ENCODE measurements around the gene ADCYAP1.

The ADCYAP1 gene

DNA sequence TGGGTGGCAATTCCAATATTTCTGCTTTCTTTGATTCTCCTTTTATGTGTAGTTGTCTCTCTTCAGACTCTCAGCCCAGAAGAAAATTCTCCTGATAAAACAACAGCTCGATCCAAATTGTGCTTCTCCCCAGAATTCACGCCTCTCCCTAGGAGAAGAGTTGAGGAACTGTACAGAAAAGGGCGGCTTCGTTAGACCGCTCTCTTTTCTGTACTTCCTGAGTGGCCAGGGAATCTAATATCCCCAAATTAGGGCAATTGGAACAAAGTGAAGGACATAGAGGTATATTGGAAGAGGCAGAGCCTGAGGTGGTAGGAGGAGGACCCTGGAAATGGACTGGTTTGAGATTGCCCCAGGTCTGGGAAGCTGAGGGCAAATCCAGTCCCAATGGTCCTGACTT lies 5.6 kb downstream of the ADCYAP1 start:
- DNase-seq: no peak

DNA sequence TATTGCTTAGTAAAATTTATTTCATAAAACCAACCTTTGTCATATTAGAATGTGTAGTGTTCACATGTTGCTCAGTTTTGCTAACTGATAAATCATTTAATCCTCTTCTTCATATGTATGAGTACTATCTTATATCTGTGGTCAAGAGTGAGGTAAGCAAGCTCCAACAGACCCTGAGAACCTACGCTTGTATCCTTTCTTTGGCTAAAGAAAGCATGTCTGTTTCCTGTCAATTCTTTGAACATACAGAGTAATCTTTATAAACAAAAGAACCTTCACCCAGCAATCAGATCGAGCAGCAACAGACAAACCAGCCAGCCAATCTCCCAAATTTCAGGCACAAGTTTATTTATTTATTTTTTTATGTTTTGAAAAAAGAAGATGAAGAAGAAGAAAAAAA lies 6.4 kb downstream of the ADCYAP1 start:
- no peak for DNase-seq

DNA sequence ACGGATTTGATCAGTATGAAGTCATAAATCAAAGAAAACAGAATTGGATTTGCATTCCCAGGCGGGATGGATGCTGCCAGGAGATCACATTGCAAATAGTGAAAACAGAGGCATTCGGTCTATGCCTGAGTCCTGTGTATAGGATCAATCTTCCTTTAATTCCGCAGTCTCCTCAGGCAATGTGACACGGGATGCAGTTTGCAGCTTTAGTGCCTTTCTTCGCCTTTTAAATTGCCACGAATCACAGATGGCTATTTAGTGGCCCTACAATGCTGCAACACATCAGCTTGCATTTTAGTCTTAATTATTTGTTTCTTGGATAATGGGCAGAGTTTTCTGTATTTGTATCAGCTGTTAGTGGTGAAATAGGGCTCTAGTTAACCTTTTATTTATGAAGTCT lies 6.8 kb downstream of the ADCYAP1 start:
- DNase-seq: no peak

DNA sequence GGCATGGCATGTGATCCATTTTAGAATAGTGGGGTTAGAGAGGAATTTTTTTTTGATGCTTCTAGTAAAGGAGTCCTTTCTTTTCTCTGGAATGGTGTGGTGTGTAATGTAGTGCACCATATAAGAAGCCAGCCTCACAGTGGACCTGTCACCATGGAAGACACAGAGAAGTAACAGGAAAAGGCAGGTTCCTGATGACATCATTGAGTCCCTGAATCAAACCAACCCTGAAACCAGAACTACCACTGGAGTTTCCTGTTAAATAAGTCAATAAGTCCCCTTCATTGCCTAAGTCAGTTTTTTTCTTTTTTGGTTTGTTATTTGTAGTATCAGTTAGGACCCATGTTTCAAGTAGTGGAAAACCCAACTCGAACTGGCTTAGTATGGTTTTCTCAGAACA lies 11.9 kb downstream of the ADCYAP1 start:
- no peak for DNase-seq

DNA sequence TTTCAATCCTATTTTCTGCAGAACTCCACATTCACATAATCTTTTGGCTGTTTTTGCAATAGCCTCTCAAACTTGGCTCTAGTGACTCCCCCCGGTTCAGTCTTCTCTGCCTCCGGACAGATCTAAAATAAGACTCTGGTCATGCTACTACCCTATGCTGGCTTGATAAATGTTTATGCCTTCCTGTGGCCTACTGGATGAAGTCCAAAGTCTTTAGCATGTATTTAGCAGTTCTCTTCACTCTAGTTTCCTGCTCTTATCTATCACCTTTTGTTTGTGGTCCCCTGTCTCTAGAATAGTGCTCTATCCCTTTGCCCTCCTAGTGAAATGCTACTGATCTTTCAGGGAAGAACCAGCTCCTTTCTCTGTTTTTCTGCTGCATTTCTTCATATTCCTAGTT lies 14.4 kb downstream of the ADCYAP1 start:
- DNase-seq: no peak

DNA sequence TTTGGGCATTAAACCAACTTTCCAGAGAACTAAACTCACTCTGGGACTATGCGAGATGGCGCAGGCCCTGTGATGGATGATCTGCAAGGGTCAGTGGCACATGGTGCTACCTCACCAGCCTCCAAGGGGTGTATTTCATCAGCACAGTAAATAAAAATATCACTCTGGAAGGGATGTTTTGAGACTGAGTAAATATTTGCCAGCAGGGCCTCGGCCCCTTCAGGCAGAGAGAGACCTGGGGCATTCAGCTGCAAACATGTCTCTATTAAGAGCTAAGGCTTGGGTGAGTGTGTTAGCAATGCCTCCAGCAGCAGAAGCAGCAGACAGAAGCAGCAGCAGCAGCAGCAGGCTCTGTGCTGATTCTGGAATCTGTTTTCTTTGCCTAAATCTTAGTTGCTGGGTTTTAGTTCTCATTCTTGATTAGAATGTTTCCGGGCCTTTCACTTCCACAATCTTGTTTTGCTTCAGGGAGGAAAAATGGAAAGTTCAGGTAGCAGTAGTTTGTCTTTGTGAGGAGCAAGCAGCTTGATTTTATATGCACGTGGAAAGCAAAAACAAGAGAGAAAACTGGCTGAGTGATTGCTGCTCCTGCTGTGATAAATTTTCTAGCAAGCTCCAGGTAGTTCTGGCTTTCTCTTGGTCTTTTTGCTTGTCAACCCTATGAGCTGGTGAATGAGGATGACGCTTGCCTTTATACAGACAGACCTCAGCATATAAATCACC lies 18.6 kb downstream of the ADCYAP1 start:
- no peak for DNase-seq

DNA sequence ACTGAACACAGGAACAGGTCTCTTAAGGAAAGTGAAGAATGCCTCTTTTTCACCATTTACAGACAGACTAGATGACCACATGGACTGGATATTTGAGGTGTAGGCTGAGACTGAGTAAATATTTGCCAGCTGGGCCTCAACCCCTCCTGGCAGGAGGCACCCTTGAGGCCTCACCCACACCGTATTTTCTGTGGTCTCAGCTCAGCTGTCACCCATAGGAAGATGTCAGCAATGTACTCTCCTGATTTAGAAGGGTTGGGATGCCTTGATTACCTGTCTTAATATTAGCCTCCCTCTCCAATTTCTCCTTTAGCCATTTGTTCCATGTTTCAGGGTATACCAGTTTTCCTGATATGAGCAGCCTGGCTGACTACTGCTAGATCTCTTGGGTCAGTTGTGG lies 20.3 kb downstream of the ADCYAP1 start:
- no peak for DNase-seq

DNA sequence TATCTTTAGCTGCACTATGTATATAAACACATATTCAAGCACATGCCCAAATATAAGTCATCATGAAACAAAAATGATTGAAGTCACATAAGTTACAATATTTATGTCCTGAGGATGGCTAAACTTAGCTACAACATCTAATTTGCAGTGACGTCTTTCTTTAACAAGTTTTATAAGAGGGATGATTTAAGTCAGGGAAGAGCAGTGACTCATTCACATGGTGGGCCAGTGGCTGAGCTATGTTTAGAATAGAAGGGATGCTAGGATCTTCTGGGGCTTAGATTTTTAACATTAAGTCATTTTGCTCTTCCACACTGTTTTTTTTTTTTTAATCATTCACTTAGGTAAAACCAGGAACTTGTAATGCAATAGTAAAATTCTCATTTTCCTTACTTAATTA lies 22.3 kb downstream of the ADCYAP1 start:
- no peak for DNase-seq

DNA sequence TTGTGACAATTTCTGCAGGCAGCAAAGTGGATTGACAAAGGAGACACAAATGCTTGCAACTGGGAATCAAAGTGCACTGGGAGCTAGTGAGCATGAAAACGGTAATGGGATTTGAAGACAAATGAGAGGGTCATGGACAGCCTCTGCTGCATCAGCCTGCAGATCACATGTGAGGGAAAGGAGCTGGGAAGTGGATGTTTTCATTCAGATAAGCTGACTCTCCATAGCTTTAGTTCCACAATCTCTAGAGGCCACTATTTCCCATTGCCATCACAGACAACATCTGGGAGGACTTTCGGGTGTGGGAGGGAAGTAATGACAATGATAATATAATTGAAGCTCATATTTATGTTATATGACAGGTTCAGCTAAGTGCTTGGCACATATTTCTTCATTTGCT lies 28.4 kb downstream of the ADCYAP1 start:
- no peak for DNase-seq

DNA sequence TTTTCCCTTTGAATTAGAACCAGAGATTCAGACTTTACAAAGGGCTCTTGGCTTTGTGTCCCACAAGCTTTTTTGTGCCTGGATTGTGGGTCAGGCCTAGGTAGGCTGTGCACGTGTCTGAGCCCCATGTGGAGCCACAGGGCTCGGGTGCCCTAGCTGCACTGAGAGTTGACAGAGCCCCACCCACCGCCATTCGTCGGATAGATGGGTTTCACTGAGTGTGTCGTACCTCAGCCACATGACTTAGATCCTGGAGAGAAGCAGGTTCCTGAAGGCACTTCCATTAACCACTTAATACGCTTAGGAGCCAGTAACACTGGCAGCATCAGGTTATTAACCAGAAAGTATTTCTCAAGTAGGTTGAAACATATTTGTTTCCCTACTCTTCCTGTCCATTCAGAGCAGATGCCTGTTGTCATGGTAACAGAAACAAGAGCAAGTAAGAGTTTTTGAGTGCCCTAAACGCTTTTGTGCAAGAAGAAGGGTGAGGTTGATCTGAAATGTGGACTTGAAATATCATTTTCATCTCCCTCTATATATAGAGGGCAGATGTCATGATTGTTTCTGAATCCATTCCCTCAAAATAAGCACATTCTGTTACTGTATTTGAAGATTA lies 30.0 kb downstream of the ADCYAP1 start:
- DNase-seq: no peak

DNA sequence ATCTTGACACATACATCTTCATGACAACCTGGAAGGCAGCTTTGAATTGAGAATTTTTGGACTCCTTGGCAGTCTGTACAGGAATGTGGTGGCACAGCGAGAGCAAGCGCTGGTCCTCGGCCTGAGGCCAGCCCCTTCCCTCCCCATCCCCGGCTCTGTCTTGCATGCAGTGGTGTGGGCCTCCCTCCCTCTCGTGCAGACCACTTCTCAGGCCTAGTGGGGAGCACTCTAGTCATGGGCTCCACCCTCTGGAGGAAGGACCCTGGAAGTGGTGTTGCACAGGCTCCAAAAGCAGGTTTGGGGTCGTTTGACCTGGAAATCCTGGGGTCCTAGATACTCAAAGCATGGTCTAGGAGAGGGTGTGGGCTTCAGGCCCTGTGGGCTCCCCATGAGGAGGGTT lies 32.3 kb downstream of the ADCYAP1 start:
- DNase-seq: no peak

DNA sequence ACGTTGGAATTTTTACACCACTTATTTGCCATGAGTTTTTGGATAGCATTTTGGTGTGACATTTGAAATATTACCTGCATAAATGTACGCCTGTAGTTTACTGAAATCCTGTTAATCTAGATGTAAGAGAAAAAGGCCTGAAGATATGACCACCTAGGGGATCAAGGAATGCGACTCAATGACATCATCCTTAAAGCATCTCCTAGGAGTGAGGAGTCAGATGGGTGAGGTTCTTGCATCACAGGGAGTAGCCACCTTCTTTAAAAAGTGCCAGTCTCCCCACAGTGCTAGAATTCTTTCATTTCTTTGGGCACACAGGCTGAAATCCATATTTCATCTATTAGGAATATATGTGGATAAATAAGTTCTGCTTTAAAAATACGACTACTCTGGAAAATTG lies 34.5 kb downstream of the ADCYAP1 start:
- DNase-seq: no peak

DNA sequence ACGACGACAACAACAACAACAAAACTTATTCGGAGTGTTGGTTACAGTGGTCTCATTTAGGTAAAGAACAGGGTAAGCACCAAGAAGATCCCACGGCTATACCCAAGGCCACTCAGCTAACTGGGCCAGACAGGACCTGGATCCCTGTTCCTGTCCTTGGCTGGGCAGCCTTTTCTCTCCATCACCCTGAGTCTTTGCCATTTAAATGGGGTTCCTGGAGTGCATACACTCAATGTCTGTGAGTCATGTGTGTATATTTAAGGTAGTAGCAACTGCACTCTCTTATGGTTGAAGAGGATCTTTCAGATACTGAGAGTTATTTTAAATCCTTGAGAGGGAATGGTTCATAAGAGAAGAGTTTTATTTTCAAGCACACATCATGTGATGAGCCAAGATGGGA lies 35.3 kb downstream of the ADCYAP1 start:
- DNase-seq: no peak

DNA sequence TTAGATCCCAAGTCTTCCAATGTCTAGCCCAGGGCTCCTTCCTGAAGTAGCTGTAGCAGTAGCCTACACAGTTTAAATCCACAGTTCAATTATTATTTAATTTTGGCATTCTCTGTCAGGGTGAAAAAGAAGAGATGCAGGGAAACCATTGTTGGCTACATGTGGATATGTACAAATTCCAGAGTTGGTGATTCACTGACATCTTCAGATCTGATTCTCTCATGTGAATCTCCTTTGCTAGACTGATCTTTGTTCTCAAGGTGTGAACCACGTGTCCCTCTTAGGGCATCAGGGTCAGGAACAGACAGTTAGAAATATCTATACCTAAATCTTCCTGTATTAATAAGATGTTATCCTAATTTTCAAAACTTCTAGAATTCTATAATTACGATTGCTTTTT lies 36.7 kb downstream of the ADCYAP1 start:
- DNase-seq: no peak

DNA sequence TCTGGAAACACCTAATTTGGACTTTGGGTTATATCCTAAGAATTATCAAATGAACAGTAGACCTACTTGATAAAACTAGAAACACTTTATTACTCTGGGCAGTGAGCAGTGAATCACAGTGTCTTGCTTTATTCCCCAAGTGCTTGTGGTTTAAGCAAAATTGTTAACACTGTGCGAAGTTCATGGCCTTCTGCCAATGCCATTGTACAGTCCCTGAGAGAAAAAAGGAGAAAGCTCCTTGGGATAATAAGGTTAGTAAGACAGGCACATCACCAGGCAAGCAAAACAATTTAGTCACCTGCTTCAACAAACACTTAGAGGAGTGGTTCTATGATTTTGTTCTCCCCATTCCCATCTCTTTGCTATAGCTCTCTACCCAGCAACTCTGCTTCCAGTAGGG lies 39.8 kb downstream of the ADCYAP1 start:
- no peak for DNase-seq

DNA sequence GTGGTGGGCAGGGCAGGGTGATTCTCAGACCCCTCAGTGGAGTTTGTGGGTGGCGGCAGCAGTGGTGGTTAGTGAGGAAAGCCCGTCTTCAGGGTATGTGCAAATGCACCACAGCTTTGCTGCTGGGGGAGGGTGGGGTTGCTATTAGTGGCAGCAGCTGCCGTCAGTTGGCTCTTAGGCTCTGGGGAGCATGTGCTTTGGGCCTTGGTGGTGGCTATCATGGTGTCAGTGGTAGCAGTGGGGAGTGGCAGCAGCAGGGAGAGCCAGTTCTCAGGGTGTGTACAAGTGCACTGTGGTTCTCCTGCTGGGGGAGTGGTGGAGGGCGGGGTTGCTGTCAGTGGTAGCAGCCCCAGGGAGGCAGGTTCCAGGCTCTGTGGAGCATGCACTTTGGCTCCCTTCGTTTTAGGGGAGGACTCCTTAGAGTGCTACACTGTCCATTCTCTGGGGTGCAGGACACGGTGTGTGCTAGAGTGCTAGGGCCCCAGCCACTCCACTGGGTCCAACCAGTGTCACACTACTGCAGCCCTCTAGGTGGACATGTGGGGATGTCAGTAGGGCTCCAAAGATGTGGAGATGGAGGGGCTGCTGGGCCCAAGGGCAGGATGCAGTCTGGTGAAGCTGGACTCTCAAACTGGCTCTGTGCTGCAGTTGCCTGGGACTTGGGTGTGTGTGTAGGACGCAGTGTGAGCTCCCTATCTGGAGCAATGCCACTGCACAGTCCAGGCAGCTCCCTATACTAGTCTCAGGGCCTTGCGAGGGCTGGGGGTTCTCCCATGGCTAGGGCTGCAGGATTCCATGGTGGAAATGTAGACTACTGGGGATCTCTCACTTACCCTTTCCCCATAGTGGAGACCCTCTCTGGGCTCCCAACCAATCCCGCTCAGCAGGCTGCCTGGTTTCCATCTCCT lies 45.3 kb downstream of the ADCYAP1 start:
- no peak for DNase-seq

DNA sequence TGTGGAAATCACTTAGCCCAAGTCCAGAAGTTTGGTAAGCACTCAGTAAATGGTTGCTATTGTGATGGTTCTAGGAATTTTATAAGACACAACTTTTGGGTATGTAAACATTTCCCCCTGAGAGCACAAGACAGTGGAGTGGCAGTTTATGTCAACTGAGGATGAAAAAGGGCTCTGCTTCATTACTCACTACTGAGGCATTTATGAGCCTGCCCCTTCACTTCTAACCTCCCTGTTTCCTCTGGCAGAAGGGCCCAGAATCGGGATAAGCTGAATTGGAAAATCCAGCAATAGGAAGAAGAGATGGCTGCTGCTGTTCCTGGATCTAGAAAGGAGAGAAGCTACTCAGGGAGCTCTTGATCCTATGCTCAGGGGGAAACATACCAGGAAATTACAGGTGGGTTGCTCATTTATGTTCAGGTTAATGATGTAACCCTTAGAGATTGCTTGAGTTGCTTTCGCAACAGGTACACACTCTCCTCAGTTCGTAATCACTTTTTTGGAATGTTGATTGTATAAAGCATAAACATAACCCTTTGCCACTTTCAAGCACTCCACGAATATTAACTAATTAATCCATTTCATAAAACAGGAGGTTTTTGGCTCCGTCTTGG lies 46.3 kb downstream of the ADCYAP1 start:
- DNase-seq: no peak

DNA sequence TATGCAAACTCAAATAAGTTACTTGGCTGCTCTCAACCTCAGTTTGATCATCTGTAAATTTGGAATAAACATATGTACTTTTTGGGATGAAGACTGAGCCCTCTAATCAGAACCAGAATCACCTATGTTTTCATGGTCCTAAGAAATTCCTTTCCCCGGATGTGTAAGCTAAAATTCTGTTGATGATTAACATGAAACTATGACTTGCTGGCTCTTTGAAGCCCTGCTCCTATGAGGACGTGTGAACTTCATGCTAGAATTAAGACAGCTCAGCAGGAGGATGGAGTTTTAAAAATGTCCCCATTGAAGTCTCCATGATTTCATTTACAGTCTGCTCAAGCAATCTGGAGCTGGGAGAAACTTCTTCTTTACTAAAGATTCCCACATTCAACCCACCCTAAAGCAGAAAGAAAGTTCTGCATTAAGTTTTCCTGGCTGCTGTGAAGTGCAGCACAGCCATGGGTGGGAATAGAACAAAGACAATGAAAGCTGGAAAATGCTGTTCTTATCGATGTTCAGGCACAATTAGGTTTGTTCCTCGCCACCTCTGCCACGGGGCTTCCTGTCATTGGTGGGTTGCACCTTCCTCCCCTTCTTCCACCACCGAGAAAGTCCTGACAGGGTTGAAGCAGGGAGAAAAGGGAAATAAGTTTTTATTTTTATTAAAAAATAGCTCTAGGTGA lies 50.9 kb downstream of the ADCYAP1 start:
- no peak for DNase-seq

DNA sequence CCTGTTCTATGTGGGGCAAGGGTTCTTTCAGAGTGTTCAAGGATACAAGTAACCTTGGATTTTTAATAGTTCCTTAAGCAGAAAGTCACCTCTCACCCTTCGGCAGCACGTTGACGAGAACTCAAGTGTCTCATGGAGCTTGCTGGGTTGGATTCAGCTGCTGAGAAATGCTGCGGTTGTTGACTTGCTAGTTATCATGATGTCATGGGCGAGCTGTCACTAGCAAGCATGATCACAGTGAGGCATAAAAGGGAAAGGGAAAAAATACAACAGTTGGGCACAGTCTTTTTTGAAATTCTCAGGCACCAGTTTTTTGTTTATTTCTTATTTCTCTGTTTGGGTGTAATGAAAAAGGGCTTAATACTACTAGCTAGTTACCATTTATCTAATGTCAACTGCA lies 53.2 kb downstream of the ADCYAP1 start:
- DNase-seq: no peak

DNA sequence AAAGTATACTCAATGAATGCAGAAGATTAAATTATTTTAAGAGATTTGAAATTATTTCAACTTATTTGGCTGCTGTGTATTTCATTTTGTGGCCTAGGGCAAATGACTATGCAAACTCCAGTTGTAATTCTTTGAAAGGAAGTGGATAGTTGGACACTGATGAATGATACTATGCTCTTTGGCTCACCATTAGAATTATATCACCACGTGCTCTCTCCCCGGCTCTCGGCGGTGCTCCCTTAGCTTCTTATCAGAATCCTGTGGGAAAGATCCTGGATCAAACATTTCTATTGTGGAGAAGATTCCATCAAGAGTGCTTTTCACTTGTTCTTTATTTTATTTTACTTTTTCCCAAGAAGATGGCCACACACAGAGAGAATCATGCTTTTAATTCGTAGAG lies 55.2 kb downstream of the ADCYAP1 start:
- DNase-seq: no peak

All from T-helper 1 cell (primary cell).